Keratinocyte (primary cell): ENCODE data around the gene NOL9. TPM values are rescaled to one million over a fixed set of nuclear protein-coding genes. Genes with fewer than 3 reads are reported as not detected.
"Not testable (repeated sequence)": the region's sequence is repeated elsewhere in the genome, so short reads cannot be mapped to it uniquely, and the experiment has no call there.

Experiments used
- DNase-seq: peaks from one replicate; pipeline ENCODE4 v3.0.0-alpha.2; 2011; ENCODE audit warnings: low read depth, missing footprints, low spot score
- FAIRE-seq: peaks from 2 replicates; lab custom pipeline; 2011; peaks lifted over from hg19 to GRCh38; lab: Jason Lieb, UNC
- H2AFZ ChIP-seq: 2 replicates; pipeline ENCODE4 v1.6.0; 2012; ENCODE audit warnings: low read length, control low read depth, inconsistent platforms; ENCODE audit not compliant: control insufficient read depth
- H3K27ac ChIP-seq: 2 replicates; pipeline ENCODE4 v1.5.1; 2011; ENCODE audit warnings: low read length; ENCODE audit not compliant: control insufficient read depth, insufficient read depth
- H3K27me3 ChIP-seq: 3 replicates; pipeline ENCODE4 v1.6.0; 2011; ENCODE audit warnings: low read length; ENCODE audit not compliant: control insufficient read depth, insufficient read depth; ENCODE audit errors: extremely low read depth
- H3K36me3 ChIP-seq, 2 experiments: 2 replicates in 1 of 2; 3 replicates in 1 of 2; pipeline ENCODE4 v1.5.1; 2011; ENCODE audit warnings: low read length in 2 of 2, mild to moderate bottlenecking in 1 of 2; ENCODE audit not compliant: control insufficient read depth in 2 of 2, insufficient read depth in 2 of 2; ENCODE audit errors: extremely low read depth in 1 of 2
- H3K4me1 ChIP-seq: 3 replicates; pipeline ENCODE4 v1.5.1; 2011; ENCODE audit warnings: low read length; ENCODE audit not compliant: control insufficient read depth, insufficient read depth; ENCODE audit errors: extremely low read depth
- H3K4me2 ChIP-seq: 3 replicates; pipeline ENCODE4 v1.6.0; 2011; ENCODE audit warnings: low read depth, low read length; ENCODE audit not compliant: control insufficient read depth, insufficient read depth; ENCODE audit errors: extremely low read depth
- H3K4me3 ChIP-seq, 3 experiments: fragments of 200-600 bp in 1 of 3; sonication (generic) in 1 of 3; 2 replicates in 2 of 3; 3 replicates in 1 of 3; pipeline ENCODE4 v1.5.1; 2011 to 2016; ENCODE audit warnings: low read length in 3 of 3, mild to moderate bottlenecking in 3 of 3, control low read depth in 2 of 3, inconsistent platforms in 1 of 3, low read depth in 1 of 3, mixed read lengths in 1 of 3, mixed run types in 1 of 3, moderate library complexity in 1 of 3; ENCODE audit not compliant: control insufficient read depth in 2 of 3, insufficient read depth in 2 of 3; ENCODE audit errors: extremely low read depth in 1 of 3
- H3K79me2 ChIP-seq: 2 replicates; pipeline ENCODE4 v1.6.0; 2012; ENCODE audit warnings: low read length; ENCODE audit not compliant: control insufficient read depth, insufficient read depth
- H3K9ac ChIP-seq: 3 replicates; pipeline ENCODE4 v1.6.0; 2011; ENCODE audit warnings: low read length; ENCODE audit not compliant: control insufficient read depth, insufficient read depth; ENCODE audit errors: extremely low read depth
- H3K9me1 ChIP-seq: 3 replicates; pipeline ENCODE4 v1.6.0; 2011; ENCODE audit warnings: low read length; ENCODE audit not compliant: control insufficient read depth, insufficient read depth; ENCODE audit errors: extremely low read depth
- H3K9me3 ChIP-seq: 2 replicates; pipeline ENCODE4 v1.5.1; 2012; ENCODE audit warnings: low read depth, low read length; ENCODE audit not compliant: control insufficient read depth
- H4K20me1 ChIP-seq: 3 replicates; pipeline ENCODE4 v1.6.0; 2011; ENCODE audit warnings: low read length; ENCODE audit not compliant: control insufficient read depth, insufficient read depth; ENCODE audit errors: extremely low read depth
- EZH2 ChIP-seq: IDR thresholded peaks from one replicate; pipeline ENCODE4 v1.6.1; 2012; ENCODE audit warnings: inconsistent platforms, mild to moderate bottlenecking, low read length, moderate library complexity
- dilution Hi-C: fragments of 300-500 bp; cut with MboI; formaldehyde crosslinking; loops from one replicate; pipeline ENCODE4 v1.7.0; 2020; ENCODE audit warnings: low sequenced_read_pairs; ENCODE audit not compliant: extremely low pct_ligation_motif_present
- polyA plus RNA-seq, 5 experiments: library from polyadenylated mRNA; depleted of rRNA in 3 of 5; stranded (reverse) in 3 of 5; stranded (forward) in 1 of 5; unstranded in 1 of 5; fragments of >200 nt; gene quantifications; 1 replicate in 1 of 5; 2 replicates in 3 of 5; 3 replicates in 1 of 5; pipeline versions ENCODE4 v1.2.1 to v1.2.3, GENCODE V29; 2011 to 2012; ENCODE audit warnings: missing spikeins in 2 of 5, low read depth in 1 of 5, low replicate concordance in 1 of 5
- TF ChIP-seq, protein P1 (sequence below), 3 experiments: IDR thresholded peaks in 1 of 3; conservative IDR thresholded peaks in 1 of 3; optimal IDR thresholded peaks in 1 of 3; 2 replicates in 2 of 3; 3 replicates in 1 of 3; pipeline versions ENCODE3 to v1.5.1; 2011; ENCODE audit warnings: low read length in 3 of 3, mild to moderate bottlenecking in 3 of 3, moderate library complexity in 2 of 3, control low read depth in 1 of 3, inconsistent platforms in 1 of 3; ENCODE audit not compliant: insufficient read depth in 2 of 3; ENCODE audit errors: extremely low read depth in 1 of 3

The NOL9 gene
- polyA plus RNA-seq, 1 donor (not counting 4 experiments of a cell fraction or from before 2014, with no cell fraction given), result 24.6 TPM

DNA sequence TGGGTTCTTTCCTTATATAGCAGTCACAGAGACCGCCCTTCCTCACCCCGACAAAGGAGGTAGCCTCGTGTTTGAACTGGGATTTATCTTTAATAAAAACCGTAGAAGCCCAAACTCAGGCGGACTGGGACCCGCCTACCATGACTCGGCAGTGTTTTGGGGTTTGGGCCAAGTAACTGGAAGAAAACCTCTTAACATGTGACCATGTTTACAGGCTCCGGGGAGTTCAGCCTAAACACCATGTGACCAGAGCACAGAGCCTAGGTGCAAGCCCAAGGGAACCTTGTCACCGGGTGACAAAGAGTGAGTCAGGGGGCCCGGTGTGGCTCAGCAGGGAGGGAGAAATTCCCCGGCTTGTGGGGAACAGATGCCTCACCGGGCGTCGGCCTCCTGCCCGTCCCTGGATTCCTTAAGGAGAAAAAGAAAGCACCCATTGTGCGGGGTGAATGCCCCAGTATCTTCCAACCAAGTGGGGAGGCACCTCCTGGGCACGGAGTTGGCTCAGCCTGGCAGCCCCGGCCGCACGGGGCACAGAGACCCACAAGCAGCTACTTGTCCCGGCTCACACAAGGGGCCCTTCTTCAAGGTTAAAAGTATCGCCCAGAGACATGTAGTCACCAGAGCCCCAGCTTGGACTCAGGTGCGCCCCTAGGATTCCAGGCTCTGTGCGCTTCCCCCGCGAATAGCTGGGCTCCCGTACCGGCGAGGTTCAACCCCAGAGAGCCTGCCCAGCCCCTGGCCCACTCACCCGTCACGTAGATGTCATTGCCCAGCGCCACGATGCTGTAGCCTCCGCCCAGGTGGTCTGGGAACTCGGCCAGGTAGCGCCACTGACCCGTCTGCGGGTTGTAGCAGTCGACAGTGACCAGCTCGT is 47.0 kb upstream of the NOL9 start:
- Histone ChIP-seq H3K36me3 (peaks cover 21 to 34% of the 10 kb centered on the region in 2 experiments), H3K79me2 (peaks cover 62% of the 10 kb centered on the region), H3K9ac (peak overlapping the region; percentile 100), H4K20me1 (peaks cover 39% of the 10 kb centered on the region), H3K9me3 (no peaks in the 10 kb centered on the region), H3K4me3 (peak overlapping the region; percentile 97 to 100 (median 99)), H3K4me1 (peaks cover 50% of the 10 kb centered on the region), H3K27ac (peak overlapping the region; percentile 100), H3K4me2 (peak overlapping the region; percentile 100), H3K9me1 (peaks cover 4% of the 10 kb centered on the region), H3K27me3 (no peaks in the 10 kb centered on the region), H2AFZ (no peak overlapping the region)
- FAIRE-seq (peak; percentile 46), DNase-seq (peak; percentile 96)
- dilution Hi-C loops, result no loop called here
- TF ChIP-seq, protein P1, sequence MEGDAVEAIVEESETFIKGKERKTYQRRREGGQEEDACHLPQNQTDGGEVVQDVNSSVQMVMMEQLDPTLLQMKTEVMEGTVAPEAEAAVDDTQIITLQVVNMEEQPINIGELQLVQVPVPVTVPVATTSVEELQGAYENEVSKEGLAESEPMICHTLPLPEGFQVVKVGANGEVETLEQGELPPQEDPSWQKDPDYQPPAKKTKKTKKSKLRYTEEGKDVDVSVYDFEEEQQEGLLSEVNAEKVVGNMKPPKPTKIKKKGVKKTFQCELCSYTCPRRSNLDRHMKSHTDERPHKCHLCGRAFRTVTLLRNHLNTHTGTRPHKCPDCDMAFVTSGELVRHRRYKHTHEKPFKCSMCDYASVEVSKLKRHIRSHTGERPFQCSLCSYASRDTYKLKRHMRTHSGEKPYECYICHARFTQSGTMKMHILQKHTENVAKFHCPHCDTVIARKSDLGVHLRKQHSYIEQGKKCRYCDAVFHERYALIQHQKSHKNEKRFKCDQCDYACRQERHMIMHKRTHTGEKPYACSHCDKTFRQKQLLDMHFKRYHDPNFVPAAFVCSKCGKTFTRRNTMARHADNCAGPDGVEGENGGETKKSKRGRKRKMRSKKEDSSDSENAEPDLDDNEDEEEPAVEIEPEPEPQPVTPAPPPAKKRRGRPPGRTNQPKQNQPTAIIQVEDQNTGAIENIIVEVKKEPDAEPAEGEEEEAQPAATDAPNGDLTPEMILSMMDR (optimal IDR thresholded peaks at IDR 0.05 in 1 of 3, IDR thresholded peaks at IDR 0.05 in 1 of 3, conservative IDR thresholded peaks at IDR 0.05 in 1 of 3; ENCODE audit: extremely low read depth in 1 of 3, insufficient read depth in 2 of 3, low read length in 3 of 3), result no peak
- TF ChIP-seq EZH2, result no peak

DNA sequence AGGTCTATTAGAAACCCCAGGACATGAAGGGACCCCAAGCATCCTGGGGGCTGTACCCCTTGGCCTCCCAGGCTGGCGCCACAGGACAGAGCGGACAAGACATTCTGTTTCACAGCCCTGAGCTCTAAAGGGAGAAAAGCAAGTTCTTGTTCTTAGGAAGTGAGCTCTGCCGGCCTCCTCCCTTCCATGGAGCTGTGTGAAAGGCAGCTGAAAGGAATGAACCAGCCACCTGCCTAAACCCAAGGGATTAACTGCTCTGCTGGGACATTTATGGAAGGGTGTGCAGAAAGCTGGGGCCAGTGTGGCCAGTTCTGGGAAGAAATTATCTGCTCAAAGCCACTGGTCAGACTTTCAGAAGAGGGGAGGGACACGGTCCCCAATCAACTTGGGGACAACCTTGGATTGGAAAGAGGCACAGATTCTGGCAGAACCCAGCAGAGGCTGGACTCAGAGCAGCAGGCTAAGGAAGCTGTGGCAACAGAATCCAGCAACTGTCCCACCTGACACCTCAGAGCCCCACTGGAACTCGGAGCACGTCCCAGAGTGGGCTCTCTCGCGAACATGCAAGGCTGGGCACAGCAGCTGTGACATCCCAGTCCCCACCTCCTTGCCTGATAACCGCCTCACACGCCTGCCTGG is 46.2 kb upstream of the NOL9 start:
- Histone ChIP-seq H3K36me3 (peaks cover 27 to 41% of the 10 kb centered on the region in 2 experiments), H3K4me1 (peaks cover 50% of the 10 kb centered on the region), H3K4me3 (peak overlapping the region; percentile 97 to 100 (median 99)), H3K9me1 (peaks cover 6% of the 10 kb centered on the region), H3K9me3 (no peaks in the 10 kb centered on the region), H2AFZ (no peak overlapping the region), H3K27ac (peak overlapping the region; percentile 100), H3K9ac (peak overlapping the region; percentile 100), H3K79me2 (peaks cover 69% of the 10 kb centered on the region), H3K4me2 (peak overlapping the region; percentile 100), H4K20me1 (peaks cover 47% of the 10 kb centered on the region), H3K27me3 (no peaks in the 10 kb centered on the region)
- DNase-seq (no peak), FAIRE-seq (no peak)
- no peak for TF ChIP-seq EZH2
- TF ChIP-seq, protein P1 (optimal IDR thresholded peaks at IDR 0.05 in 1 of 3, IDR thresholded peaks at IDR 0.05 in 1 of 3, conservative IDR thresholded peaks at IDR 0.05 in 1 of 3; ENCODE audit: extremely low read depth in 1 of 3, insufficient read depth in 2 of 3, low read length in 3 of 3), result no peak
- dilution Hi-C loops, result no loop called here

DNA sequence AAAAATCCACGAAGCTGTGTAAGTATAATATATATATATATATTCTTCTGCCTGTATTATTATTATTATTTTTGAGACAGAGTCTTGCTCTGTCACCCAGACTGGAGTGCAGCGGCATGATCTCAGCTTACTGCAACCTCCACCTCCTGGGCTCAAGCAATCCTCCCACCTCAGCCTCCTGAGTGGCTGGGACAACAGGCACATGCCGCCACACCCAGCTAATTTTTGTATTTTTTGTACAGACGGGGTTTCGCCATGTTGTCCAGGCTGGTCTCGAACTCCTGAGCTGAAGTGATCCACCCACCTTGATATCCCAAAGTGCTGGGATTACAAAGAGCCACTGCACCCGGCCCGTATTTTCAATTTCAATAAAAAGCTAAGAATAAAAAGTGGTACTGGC is 45.7 kb upstream of the NOL9 start:
- Histone ChIP-seq H3K27ac (peak overlapping the region; percentile 100), H3K36me3 (peaks cover 33 to 46% of the 10 kb centered on the region in 2 experiments), H3K79me2 (peaks cover 75% of the 10 kb centered on the region), H3K9ac (peak overlapping the region; percentile 100), H3K4me2 (peak overlapping the region; percentile 100), H3K4me1 (peaks cover 50% of the 10 kb centered on the region), H4K20me1 (peaks cover 52% of the 10 kb centered on the region), H3K4me3 (peak overlapping the region; percentile 97 to 100 (median 99))
- H2AFZ ChIP-seq, H3K27me3 ChIP-seq, DNase-seq, H3K9me3 ChIP-seq, H3K9me1 ChIP-seq, FAIRE-seq, dilution Hi-C loops: not testable (repeated sequence)
